Mucosa of stomach (tissue), 1 donor: ENCODE measurements around the gene ABCB9.
"Not testable (repeated sequence)": the region's sequence is repeated elsewhere in the genome, so short reads cannot be mapped to it uniquely, and the experiment has no call there.

Experiments used
- H3K27me3 ChIP-seq: one replicate; pipeline ENCODE4 v1.7.0; 2013; ENCODE audit warnings: mild to moderate bottlenecking, low read length; ENCODE audit not compliant: control insufficient read depth, insufficient read depth
- H3K36me3 ChIP-seq: one replicate; pipeline ENCODE4 v1.7.0; 2013; ENCODE audit warnings: low read length; ENCODE audit not compliant: control insufficient read depth, insufficient read depth
- H3K4me1 ChIP-seq: one replicate; pipeline ENCODE4 v1.7.0; 2013; ENCODE audit warnings: mild to moderate bottlenecking, low read length; ENCODE audit not compliant: control insufficient read depth, insufficient read depth
- H3K4me3 ChIP-seq: one replicate; pipeline ENCODE4 v1.7.0; 2013; ENCODE audit warnings: low read length
- H3K9ac ChIP-seq: one replicate; pipeline ENCODE4 v1.7.0; 2013; ENCODE audit warnings: mild to moderate bottlenecking, low read length, moderate library complexity
- H3K9me3 ChIP-seq: one replicate; pipeline ENCODE4 v1.7.0; 2013; ENCODE audit warnings: mild to moderate bottlenecking, low read length, moderate library complexity; ENCODE audit not compliant: control insufficient read depth
- donor health status: Pancreatic carcinoma.

ABCB9 gene

DNA sequence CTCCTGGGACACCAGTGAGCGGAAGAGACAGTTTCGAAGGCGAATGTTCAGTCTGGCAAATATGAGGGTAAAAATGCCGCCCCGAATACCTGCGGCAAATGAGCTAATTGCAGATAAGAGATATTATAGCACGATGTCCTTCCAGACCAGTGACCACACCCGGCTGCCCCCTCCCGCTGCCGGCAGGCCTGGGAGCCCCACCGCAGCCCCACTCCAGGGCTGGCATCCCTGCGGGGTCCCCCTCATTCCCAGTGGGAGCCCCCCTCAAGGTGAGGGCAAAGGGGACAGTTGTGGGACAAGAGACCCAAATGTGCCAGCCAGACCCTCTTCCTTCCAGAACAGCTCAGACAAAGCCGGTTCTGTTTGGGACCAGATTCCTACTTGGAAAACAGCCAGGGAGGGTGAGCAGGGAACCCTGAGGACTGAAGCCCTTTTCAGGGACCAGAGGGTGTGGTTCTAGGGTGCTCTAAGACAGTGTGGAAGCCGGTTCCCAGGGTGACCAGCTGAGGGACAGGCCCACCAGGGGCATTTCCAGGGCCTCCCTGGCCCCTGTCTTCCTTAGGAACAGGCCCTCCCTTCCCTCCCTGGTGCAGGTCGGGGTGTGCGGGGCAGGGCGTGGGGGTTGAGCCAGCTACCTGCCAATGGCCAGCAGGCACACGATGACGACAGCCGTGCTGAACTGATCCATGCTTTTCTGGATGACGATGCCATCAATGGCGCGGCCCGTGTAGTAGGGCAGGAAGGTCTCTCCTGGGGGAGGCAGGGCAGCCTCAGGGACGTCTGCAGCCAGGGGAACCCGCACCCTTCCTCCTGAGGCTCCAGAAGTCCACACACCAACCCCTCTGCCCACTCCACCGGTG lies 16.2 kb downstream of the ABCB9 start:
- no peaks in the 10 kb centered on the region for H3K36me3 ChIP-seq
- H3K9me3 ChIP-seq: no peaks in the 10 kb centered on the region
- peak overlapping the region; percentile 13 for H3K9ac ChIP-seq
- H3K27me3 ChIP-seq: no peaks in the 10 kb centered on the region
- no peak overlapping the region for H3K4me3 ChIP-seq
- peaks cover 60% of the 10 kb centered on the region for H3K4me1 ChIP-seq

DNA sequence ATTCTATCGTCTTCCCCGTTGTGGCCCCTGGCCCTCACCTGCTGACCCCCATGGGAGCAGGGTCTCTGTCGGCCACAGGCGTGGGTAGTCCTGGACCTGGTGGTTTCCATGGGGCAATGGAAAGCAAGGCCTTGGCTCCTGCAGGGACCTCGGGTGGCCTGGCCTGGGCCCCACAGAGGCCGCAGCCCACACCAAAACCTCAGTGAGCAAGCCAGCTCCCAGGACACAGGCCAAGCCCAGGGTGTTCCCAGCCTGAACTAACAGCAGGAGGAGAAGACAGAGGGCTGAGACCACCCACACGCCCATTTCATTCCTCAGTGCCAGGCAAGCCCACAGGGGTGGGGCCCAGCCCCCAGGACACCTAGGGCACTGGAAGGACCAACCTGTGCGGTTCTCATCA lies 16.9 kb downstream of the ABCB9 start:
- Histone ChIP-seq H3K4me1 (peaks cover 66% of the 10 kb centered on the region), H3K9ac (no peak overlapping the region), H3K9me3 (no peaks in the 10 kb centered on the region), H3K36me3 (no peaks in the 10 kb centered on the region), H3K4me3 (no peak overlapping the region), H3K27me3 (no peaks in the 10 kb centered on the region)

DNA sequence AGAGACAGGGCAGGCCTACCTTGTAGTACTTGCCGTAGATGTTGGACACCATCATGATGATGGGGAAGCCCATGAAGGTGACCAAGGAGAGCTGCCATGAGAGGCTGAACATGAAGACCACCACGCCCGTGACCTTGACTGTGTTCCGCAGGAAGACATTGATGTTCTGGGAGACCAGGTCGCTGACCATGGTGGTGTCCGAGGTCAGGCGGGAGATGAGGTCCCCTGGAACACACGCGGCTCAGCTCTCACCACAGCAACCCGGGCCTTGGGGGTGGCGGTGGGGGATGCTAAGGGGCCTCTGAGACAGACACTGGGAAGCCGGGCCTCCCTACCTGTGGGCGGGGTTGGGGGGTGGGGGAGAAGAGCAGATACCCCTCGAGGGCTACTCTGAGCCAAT lies 17.7 kb downstream of the ABCB9 start:
- Histone ChIP-seq H3K9me3 (no peaks in the 10 kb centered on the region), H3K9ac (no peak overlapping the region), H3K4me1 (peaks cover 74% of the 10 kb centered on the region), H3K36me3 (no peaks in the 10 kb centered on the region), H3K4me3 (no peak overlapping the region), H3K27me3 (no peaks in the 10 kb centered on the region)

DNA sequence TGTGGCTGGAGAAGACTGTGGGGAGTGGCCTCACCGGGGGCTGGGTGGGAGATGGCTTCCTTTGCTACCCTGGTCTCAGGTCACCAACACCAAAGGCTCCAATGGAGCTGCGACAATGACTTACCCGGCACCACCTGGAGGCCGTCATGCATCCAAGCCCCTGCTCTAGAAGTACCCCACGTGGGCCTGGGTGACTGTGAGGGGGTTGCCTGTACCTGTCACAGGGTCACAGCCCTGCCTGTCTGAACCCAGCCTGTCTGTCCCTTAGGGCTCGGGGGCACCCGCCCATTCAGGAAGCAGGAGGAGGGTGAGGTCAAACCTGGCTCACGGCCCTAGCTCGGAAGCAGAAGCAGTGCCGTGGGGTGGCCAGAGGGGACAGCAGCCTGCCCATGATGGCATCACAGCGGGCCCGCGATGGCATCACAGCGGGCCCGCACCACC lies 18.9 kb downstream of the ABCB9 start:
- Histone ChIP-seq H3K27me3 (no peaks in the 10 kb centered on the region), H3K9me3 (no peaks in the 10 kb centered on the region), H3K36me3 (no peaks in the 10 kb centered on the region), H3K4me1 (peaks cover 84% of the 10 kb centered on the region), H3K4me3 (no peak overlapping the region), H3K9ac (peak overlapping the region; percentile 56)

DNA sequence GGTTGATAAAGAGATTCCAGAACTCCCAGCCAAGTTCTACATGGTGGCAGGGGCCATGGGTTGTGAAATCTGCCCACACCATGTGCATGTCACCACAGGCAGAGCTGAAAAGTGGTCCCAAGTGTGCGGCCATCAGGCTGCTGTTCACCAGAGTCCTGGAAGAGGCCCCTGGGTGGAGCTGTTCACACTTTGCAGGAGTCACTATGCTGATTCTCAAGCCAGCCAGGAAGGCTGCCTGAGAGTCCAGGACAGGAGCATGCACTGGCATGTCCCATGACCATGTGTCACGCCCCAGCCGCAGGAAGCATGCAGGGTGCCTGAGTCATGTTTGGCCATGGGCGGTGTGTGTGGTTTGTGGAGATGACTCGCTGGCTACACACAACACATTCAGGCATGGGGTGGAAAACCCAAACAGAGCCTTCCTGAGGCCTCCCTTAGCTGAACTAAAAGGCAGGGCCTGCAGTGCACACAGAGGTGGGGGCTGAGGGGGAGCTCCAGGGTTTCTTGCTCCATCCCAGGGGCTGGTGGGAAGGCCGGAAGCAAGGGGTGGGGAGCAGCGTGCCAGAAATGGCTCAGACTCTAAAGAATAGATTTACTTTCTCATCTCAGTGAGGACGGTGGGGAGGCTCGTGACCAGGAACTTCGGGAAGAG lies 19.4 kb downstream of the ABCB9 start:
- Histone ChIP-seq H3K4me1 (peaks cover 81% of the 10 kb centered on the region), H3K4me3 (no peak overlapping the region), H3K9ac (peak overlapping the region; percentile 56), H3K36me3 (no peaks in the 10 kb centered on the region), H3K27me3 (no peaks in the 10 kb centered on the region), H3K9me3 (no peaks in the 10 kb centered on the region)

DNA sequence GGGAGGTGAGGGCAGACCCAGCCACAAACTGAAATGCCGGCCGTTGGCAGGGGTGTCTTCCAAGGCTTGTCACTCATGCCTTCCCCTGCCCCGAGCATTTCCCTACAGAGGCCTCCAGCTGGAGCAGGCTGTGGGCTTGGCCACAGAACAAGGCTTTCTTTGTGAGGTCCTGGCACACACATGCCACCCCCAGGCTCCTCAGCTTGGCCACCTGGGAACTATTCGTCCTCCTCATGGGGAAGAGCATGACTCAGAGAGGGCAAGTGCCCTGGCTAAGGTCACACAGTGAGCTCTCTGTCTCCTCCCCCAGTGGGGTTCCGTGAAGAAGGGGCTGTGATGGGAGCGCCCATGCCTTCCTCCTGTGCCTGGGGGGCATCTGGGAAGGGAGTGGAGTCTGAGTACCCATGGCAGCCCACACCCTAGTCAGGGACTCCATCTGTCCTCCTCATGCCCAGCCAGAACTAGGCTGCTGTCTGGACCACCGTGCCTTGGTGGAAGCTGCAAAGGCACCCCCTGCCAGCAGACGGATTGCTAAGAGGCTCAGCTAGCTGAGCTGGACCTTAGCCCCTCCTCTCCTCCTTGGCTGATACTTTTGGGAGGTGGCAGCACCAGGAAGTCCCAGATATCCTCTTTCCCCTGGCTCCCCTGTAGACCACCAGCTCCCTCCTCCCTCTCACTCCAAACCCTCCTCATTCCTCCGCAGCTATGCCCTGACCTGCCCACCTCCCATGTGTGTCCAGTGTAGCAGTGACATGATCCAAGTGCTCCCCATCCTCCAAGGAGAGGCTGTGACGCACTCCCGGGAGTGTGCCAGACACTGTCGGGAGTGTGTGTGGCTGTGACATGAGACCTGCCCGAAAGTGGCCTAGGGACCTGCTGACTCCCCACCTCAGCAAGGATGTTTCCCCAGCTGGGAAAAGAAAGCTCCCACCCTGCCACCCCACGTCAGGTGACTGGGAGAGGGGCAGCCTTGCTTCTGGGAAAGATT lies 21.4 kb downstream of the ABCB9 start:
- Histone ChIP-seq H3K4me1 (peaks cover 77% of the 10 kb centered on the region), H3K36me3 (no peaks in the 10 kb centered on the region), H3K9ac (no peak overlapping the region), H3K4me3 (no peak overlapping the region), H3K9me3 (no peaks in the 10 kb centered on the region), H3K27me3 (no peaks in the 10 kb centered on the region)

DNA sequence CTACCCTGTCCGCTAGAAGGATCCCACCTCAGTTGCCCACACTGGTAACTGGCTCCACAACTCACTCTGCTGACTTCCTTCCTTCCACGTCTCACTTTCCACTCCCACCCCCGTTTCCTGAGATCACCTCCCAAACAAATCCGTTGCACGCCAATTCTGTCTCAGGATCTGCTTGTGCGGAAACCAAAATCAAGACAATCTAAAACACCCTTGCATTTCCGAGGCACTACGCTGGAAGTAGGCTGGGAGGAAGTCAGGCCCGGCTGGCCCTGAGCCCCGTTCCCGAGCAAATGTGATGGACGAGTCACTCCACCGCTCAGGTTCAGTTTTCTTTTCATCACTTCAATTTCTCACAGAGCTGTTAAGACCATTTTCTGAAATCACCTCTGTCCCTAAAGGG lies 23.1 kb downstream of the ABCB9 start:
- Histone ChIP-seq H3K9me3 (no peaks in the 10 kb centered on the region), H3K36me3 (no peaks in the 10 kb centered on the region), H3K27me3 (no peaks in the 10 kb centered on the region), H3K4me3 (no peak overlapping the region), H3K4me1 (peaks cover 68% of the 10 kb centered on the region), H3K9ac (peak overlapping the region; percentile 29)

DNA sequence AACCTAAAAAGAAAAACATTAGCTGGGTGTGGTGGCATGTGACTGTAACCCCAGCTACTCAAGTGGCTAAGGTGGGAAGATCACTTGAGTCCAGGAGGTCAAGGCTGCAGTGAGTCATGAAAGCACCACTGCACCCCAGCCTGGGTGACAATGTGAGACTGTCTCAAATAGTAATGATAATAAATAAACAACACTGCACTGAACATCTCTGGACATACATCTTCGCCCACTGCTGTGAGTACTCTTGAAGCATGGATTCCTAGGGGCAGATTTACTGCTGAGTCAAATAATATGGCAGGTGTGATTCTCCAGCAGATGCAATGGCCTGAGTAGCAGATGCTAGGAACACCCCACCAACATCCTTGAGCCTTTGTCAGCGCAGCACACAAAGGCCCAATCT lies 23.6 kb downstream of the ABCB9 start:
- Histone ChIP-seq H3K4me3 (no peak overlapping the region), H3K27me3 (no peaks in the 10 kb centered on the region), H3K9me3 (no peaks in the 10 kb centered on the region), H3K4me1 (peaks cover 62% of the 10 kb centered on the region), H3K9ac (no peak overlapping the region), H3K36me3 (no peaks in the 10 kb centered on the region)

DNA sequence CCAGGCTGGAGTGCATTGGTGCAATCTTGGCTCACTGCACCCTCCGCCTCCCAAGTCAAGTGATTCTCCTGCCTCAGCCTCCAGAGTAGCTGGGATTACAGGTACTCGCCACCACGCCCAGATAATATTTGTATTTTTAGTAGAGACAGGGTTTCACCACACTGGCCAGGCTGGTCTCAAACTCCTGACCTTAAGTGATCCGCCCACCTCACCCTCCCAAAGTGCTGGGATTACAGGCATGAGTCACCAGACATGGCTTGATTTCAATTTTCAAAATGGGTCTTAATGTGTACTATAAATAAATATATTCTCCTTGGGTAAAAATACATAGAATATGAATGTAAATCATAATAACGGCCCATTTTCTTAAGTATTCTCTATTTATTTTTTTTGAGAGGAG lies 24.9 kb downstream of the ABCB9 start:
- not testable (repeated sequence) for H3K27me3 ChIP-seq, H3K36me3 ChIP-seq, H3K9ac ChIP-seq, H3K4me3 ChIP-seq, H3K9me3 ChIP-seq
- H3K4me1 ChIP-seq: peaks cover 49% of the 10 kb centered on the region

DNA sequence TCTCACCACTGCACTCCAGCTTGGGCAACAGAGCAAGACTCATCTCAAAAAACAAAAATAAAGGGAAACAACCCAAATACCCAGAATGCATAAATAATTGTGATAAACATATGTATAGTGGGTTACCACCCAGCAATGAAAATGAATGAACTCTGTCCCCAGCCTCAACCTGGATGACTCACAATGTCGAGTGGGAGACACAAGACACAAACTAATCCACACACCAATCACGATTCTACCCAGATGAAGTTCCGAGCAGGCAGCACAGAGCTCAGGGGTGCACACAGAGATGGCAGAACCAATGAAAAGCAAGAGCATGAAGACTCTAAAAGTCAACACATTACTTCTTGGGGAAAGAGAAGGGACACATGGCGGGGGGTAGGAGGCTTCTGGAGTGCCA lies 27.1 kb downstream of the ABCB9 start:
- Histone ChIP-seq H3K4me3 (no peak overlapping the region), H3K27me3 (no peaks in the 10 kb centered on the region), H3K9ac (no peak overlapping the region), H3K36me3 (no peaks in the 10 kb centered on the region), H3K4me1 (peaks cover 29% of the 10 kb centered on the region), H3K9me3 (no peaks in the 10 kb centered on the region)

DNA sequence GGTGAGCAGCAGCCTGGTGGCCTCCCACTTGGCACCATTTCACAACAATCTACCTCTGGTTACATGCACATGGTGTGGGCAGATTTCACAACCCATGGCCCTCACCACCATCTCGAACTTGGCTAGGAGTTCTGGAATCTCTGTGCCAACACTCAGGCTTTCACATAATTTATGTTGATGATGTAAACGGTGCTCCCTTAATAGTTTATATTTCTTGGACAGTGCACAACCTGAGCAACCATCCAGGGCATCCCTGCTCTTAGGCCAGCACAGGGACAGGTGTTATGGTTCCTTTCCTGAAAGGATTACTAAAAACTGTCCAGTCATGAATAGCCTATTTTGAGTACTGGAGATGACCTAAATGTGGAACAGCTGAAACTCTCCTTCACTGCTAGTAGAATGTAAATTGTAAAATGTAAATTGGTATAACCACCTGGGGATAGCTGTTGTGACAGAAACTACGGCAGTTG lies 28.6 kb downstream of the ABCB9 start:
- Histone ChIP-seq H3K4me1 (peaks cover 15% of the 10 kb centered on the region), H3K27me3 (no peaks in the 10 kb centered on the region), H3K4me3 (no peak overlapping the region), H3K9me3 (no peaks in the 10 kb centered on the region), H3K9ac (no peak overlapping the region), H3K36me3 (no peaks in the 10 kb centered on the region)
